IPS-15b (cell line): ENCODE data around the gene PKD1L1.

Experiments
- H3K27me3 ChIP-seq: one replicate; pipeline ENCODE4 v1.6.1; 2013; ENCODE audit warnings: low read length; ENCODE audit not compliant: control insufficient read depth, insufficient read depth
- H3K36me3 ChIP-seq: one replicate; pipeline ENCODE4 v1.6.1; 2013; ENCODE audit warnings: low read length; ENCODE audit not compliant: control insufficient read depth, insufficient read depth
- H3K4me1 ChIP-seq: one replicate; pipeline ENCODE4 v1.6.1; 2013; ENCODE audit warnings: mild to moderate bottlenecking, low read length; ENCODE audit not compliant: control insufficient read depth, insufficient read depth
- H3K4me3 ChIP-seq: one replicate; pipeline ENCODE4 v1.5.1; 2013; ENCODE audit warnings: low read depth, low read length
- H3K9ac ChIP-seq: one replicate; pipeline ENCODE4 v1.6.1; 2013; ENCODE audit warnings: low read depth, mild to moderate bottlenecking, low read length
- H3K9me3 ChIP-seq: one replicate; pipeline ENCODE4 v1.6.1; 2013; ENCODE audit warnings: mild to moderate bottlenecking, low read length; ENCODE audit not compliant: control insufficient read depth, insufficient read depth

PKD1L1 gene

GRCh38 chr7:47788083-47788482, 160.2 kb downstream of the PKD1L1 start:
- Histone ChIP-seq H3K4me3 (no peak overlapping the region), H3K9ac (no peak overlapping the region), H3K9me3 (no peaks in the 10 kb centered on the region), H3K27me3 (no peaks in the 10 kb centered on the region), H3K4me1 (no peaks in the 10 kb centered on the region), H3K36me3 (no peaks in the 10 kb centered on the region)

DNA sequence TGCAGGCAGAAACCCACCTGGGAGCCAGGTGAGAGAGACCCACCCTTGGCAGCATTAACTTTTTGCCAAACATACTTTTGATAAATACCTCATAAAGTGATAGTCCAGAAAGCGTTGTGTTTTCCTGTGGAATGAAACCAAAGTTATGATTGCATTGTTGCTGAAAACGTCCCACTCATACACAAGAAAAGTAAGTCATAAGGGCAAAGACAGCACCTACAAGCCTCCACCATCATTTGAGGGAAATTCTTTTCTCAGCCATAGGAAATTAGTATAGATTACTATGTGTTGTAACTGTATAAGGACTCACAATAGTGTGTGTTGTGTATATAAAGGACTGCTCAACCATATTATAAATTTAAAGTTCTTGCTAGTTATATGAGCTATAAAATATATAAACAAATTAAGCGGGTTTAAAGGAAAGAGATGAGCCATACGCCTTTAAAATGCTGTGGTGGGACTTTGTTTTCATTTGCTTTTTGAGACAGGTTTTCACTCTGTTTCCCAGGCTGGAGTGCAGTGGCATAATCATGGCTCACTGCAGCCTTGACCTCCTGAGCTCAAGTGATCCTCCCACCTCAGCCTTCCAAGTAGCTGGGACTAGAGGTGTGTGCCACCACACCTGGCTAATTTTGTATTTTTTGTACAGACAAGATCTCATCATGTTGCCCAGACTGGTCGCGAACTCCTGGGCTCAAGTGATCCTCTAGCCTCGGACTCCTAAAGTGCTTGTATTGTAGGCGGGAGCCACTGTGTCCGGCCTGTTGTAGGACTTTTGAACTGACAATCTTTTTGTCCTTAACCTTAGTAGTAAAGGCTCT, 160.8 kb downstream of the PKD1L1 start:
- Histone ChIP-seq H3K9me3 (no peaks in the 10 kb centered on the region), H3K9ac (no peak overlapping the region), H3K4me1 (no peaks in the 10 kb centered on the region)

GRCh38 chr7:47786557-47787248, 161.6 kb downstream of the PKD1L1 start:
- no peak overlapping the region for H3K9ac ChIP-seq
- no peaks in the 10 kb centered on the region for H3K9me3 ChIP-seq
- no peaks in the 10 kb centered on the region for H3K27me3 ChIP-seq
- no peak overlapping the region for H3K4me3 ChIP-seq
- no peaks in the 10 kb centered on the region for H3K4me1 ChIP-seq
- no peaks in the 10 kb centered on the region for H3K36me3 ChIP-seq

More for the DNA sequence above, 160.8 kb downstream of the PKD1L1 start:
- Histone ChIP-seq H3K36me3 (no peaks in the 10 kb centered on the region), H3K27me3 (no peaks in the 10 kb centered on the region), H3K4me3 (no peak overlapping the region)

- Histone ChIP-seq H3K27me3 (no peaks in the 10 kb centered on the region), H3K9me3 (no peaks in the 10 kb centered on the region), H3K4me1 (no peaks in the 10 kb centered on the region), H3K4me3 (no peak overlapping the region), H3K36me3 (no peaks in the 10 kb centered on the region), H3K9ac (no peak overlapping the region)
These were observed 162.2 kb downstream of the PKD1L1 start for GRCh38 chr7:47785923-47786556.

GRCh38 chr7:47783456-47784223, 164.6 kb downstream of the PKD1L1 start:
- Histone ChIP-seq H3K27me3 (no peaks in the 10 kb centered on the region), H3K9me3 (no peaks in the 10 kb centered on the region), H3K9ac (no peak overlapping the region), H3K4me1 (no peaks in the 10 kb centered on the region), H3K4me3 (no peak overlapping the region), H3K36me3 (no peaks in the 10 kb centered on the region)

- Histone ChIP-seq H3K9me3 (no peaks in the 10 kb centered on the region), H3K9ac (no peak overlapping the region), H3K27me3 (no peaks in the 10 kb centered on the region), H3K4me1 (no peaks in the 10 kb centered on the region), H3K4me3 (no peak overlapping the region), H3K36me3 (no peaks in the 10 kb centered on the region)
These were observed 165.5 kb downstream of the PKD1L1 start for GRCh38 chr7:47782792-47783191.

DNA sequence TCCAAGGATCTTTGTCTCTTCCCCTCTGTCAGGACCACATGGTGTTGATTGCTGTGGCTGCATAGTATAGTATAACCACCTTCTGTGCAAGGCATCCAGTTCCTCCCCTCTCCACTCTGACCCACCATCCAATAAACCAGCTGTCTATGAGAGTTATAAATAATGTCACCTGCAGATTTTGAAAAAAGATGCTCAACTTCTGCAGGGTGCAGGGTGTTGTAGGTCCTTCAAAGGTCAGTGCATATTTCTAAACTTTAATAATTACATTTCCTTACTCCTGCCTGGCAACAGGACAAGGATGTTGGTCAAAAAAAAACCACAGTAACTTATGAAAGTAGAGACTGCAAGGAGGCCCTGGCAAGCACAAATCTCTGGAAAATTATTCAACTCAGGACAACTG, 166.2 kb downstream of the PKD1L1 start:
- no peak overlapping the region for H3K9ac ChIP-seq
- H3K4me1 ChIP-seq: no peaks in the 10 kb centered on the region
- no peaks in the 10 kb centered on the region for H3K36me3 ChIP-seq
- no peaks in the 10 kb centered on the region for H3K9me3 ChIP-seq
- H3K4me3 ChIP-seq: no peak overlapping the region
- H3K27me3 ChIP-seq: no peaks in the 10 kb centered on the region

DNA sequence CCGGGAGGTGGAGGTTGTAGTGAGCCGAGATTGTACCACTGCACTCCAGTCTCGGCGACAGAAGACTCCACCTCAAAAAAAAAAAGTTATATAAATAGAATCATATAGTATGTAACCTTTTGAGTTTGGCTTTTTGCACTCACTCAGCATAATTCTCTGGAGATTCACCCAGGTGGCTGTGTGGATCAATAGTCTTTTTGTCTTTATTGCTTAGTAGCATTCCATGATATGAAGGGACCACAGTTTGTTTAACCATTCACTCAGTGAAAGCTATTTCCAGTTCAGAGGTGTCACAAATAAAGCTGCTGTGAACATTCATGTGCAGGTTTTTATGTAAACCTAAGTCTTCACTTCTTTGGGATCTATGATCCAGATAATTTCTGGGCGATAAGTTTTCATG, 167.7 kb downstream of the PKD1L1 start:
- H3K9me3 ChIP-seq: no peaks in the 10 kb centered on the region
- H3K36me3 ChIP-seq: no peaks in the 10 kb centered on the region
- no peak overlapping the region for H3K4me3 ChIP-seq
- no peaks in the 10 kb centered on the region for H3K4me1 ChIP-seq
- no peak overlapping the region for H3K9ac ChIP-seq
- H3K27me3 ChIP-seq: no peaks in the 10 kb centered on the region

- Histone ChIP-seq H3K4me1 (no peaks in the 10 kb centered on the region), H3K27me3 (no peaks in the 10 kb centered on the region)
These were observed 168.9 kb downstream of the PKD1L1 start for GRCh38 chr7:47779341-47779771.

GRCh38 chr7:47778153-47778661, 170.1 kb downstream of the PKD1L1 start:
- no peaks in the 10 kb centered on the region for H3K4me1 ChIP-seq
- H3K4me3 ChIP-seq: no peak overlapping the region
- H3K27me3 ChIP-seq: no peaks in the 10 kb centered on the region
- H3K36me3 ChIP-seq: no peaks in the 10 kb centered on the region
- H3K9ac ChIP-seq: no peak overlapping the region
- H3K9me3 ChIP-seq: no peaks in the 10 kb centered on the region

More at GRCh38 chr7:47779341-47779771, 168.9 kb downstream of the PKD1L1 start:
- H3K36me3 ChIP-seq: no peaks in the 10 kb centered on the region
- H3K4me3 ChIP-seq: no peak overlapping the region
- no peak overlapping the region for H3K9ac ChIP-seq
- H3K9me3 ChIP-seq: no peaks in the 10 kb centered on the region

DNA sequence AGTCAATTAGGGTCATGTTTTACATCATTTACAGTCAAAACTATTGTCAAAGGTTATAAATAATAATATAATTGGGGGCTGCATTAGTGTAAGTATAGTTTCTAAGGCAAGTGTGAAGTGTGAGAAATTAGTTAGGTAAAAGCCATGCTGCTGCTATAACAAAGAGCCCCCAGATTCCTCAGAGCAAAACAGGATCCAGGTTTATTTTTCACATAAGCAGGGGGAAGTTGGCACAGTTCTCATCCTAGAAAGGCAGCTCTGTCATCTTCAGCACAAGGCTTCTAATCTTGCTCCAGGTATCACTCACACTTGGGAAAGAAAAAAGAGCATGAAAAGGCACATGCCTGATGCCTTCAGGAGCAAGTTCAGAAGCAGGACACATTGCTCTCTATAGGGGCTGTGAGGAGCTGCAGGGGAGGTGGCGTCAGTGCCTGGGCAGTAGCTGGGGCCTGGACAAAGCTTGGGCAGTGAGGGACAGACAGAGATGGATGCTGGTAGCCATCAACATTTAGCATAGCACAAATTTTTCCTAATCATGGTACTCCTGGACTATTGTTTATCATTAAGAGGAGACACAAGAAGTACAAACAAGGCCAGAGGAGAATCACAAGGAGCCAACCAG, 170.6 kb downstream of the PKD1L1 start:
- Histone ChIP-seq H3K27me3 (no peaks in the 10 kb centered on the region), H3K4me3 (no peak overlapping the region), H3K9ac (no peak overlapping the region), H3K9me3 (no peaks in the 10 kb centered on the region), H3K4me1 (no peaks in the 10 kb centered on the region), H3K36me3 (no peaks in the 10 kb centered on the region)
